Neutrophil (primary cell): Measurements from ENCODE around the gene TNFRSF14.

Experiments used
- H3K27ac ChIP-seq: fragments of 200-600 bp; sonication (generic); 2 replicates; pipeline ENCODE4 v1.5.1; 2016; ENCODE audit warnings: mild to moderate bottlenecking, moderate library complexity
- H3K27me3 ChIP-seq: fragments of 200-600 bp; sonication (generic); 2 replicates; pipeline ENCODE4 v1.6.0; 2016; ENCODE audit warnings: mild to moderate bottlenecking
- H3K36me3 ChIP-seq: fragments of 200-600 bp; sonication (generic); 2 replicates; pipeline ENCODE4 v1.5.1; 2017
- H3K4me1 ChIP-seq, 2 experiments: fragments of 200-600 bp in 1 of 2; sonication (generic) in 1 of 2; 1 replicate in 1 of 2; 2 replicates in 1 of 2; pipeline versions ENCODE4 v1.5.1 to v1.6.1; 2013 to 2016; ENCODE audit warnings: low read depth in 1 of 2, low read length in 1 of 2, mild to moderate bottlenecking in 1 of 2, moderate library complexity in 1 of 2; ENCODE audit not compliant: control insufficient read depth in 1 of 2, insufficient read depth in 1 of 2
- H3K4me3 ChIP-seq, 2 experiments: fragments of 200-600 bp in 1 of 2; sonication (generic) in 1 of 2; 1 replicate in 1 of 2; 2 replicates in 1 of 2; pipeline ENCODE4 v1.5.1; 2013 to 2016; ENCODE audit warnings: low read depth in 1 of 2, low read length in 1 of 2, mild to moderate bottlenecking in 1 of 2, moderate library complexity in 1 of 2
- H3K9me3 ChIP-seq: fragments of 200-600 bp; sonication (generic); 2 replicates; pipeline ENCODE4 v1.5.1; 2016
- CTCF ChIP-seq: fragments of 200-600 bp; sonication (generic); IDR thresholded peaks from 2 replicates; pipeline ENCODE4 v1.5.1; 2016; ENCODE audit warnings: antibody characterized with exemption

Gene TNFRSF14

GRCh38 chr1:2594001-2594640 is 38.0 kb downstream of the TNFRSF14 start:
- no peaks in the 10 kb centered on the region for H3K9me3 ChIP-seq
- no peak overlapping the region for H3K4me3 ChIP-seq
- no peak overlapping the region for H3K27ac ChIP-seq
- peaks cover 32% of the 10 kb centered on the region for H3K27me3 ChIP-seq
- H3K36me3 ChIP-seq = no peaks in the 10 kb centered on the region
- no peak for TF ChIP-seq CTCF
- peaks cover 0 to 11% of the 10 kb centered on the region in 2 experiments for H3K4me1 ChIP-seq

- H3K4me1 ChIP-seq = peaks cover 0 to 11% of the 10 kb centered on the region in 2 experiments
- no peaks in the 10 kb centered on the region for H3K9me3 ChIP-seq
- no peak overlapping the region for H3K4me3 ChIP-seq
- no peak for TF ChIP-seq CTCF
- no peaks in the 10 kb centered on the region for H3K36me3 ChIP-seq
- H3K27ac ChIP-seq = no peak overlapping the region
- peaks cover 32% of the 10 kb centered on the region for H3K27me3 ChIP-seq
Measured at GRCh38 chr1:2594641-2595131, 38.5 kb downstream of the TNFRSF14 start.

GRCh38 chr1:2595261-2595811 is 39.2 kb downstream of the TNFRSF14 start:
- TF ChIP-seq CTCF = no peak
- no peaks in the 10 kb centered on the region for H3K36me3 ChIP-seq
- H3K27me3 ChIP-seq = peaks cover 32% of the 10 kb centered on the region
- no peak overlapping the region for H3K4me3 ChIP-seq
- peaks cover 0 to 11% of the 10 kb centered on the region in 2 experiments for H3K4me1 ChIP-seq
- no peak overlapping the region for H3K27ac ChIP-seq
- no peaks in the 10 kb centered on the region for H3K9me3 ChIP-seq

GRCh38 chr1:2595812-2596529 is 39.8 kb downstream of the TNFRSF14 start:
- H3K4me1 ChIP-seq = peaks cover 0 to 11% of the 10 kb centered on the region in 2 experiments

More at GRCh38 chr1:2595812-2596529, 39.8 kb downstream of the TNFRSF14 start:
- H3K27me3 ChIP-seq = peaks cover 32% of the 10 kb centered on the region
- no peak overlapping the region for H3K27ac ChIP-seq
- H3K4me3 ChIP-seq = no peak overlapping the region
- no peak for TF ChIP-seq CTCF
- H3K9me3 ChIP-seq = no peaks in the 10 kb centered on the region
- no peaks in the 10 kb centered on the region for H3K36me3 ChIP-seq
